NB4 (cell line): ENCODE results near the gene GMDS.

Experiments used
- CTCF ChIP-seq: IDR thresholded peaks from one replicate; pipeline ENCODE4 v1.5.1; 2012; ENCODE audit warnings: low read depth, low read length
- MAX ChIP-seq: IDR thresholded peaks from 2 replicates; pipeline ENCODE4 v1.6.1; 2011; ENCODE audit warnings: low read depth, low read length
- POLR2A ChIP-seq: IDR thresholded peaks from 2 replicates; pipeline ENCODE4 v1.6.1; 2011; ENCODE audit warnings: mild to moderate bottlenecking; ENCODE audit not compliant: insufficient read length; ENCODE audit errors: extremely low read depth

- TF ChIP-seq MAX, result no peak
- TF ChIP-seq CTCF, result no peak
- TF ChIP-seq POLR2A, result no peak
Observed at GRCh38 chr6:1764397-1764987, 480.9 kb downstream of the GMDS start.
